MCF 10A (cell line): Measurements from ENCODE around the gene CARS1. TPM values are rescaled to one million over a fixed set of nuclear protein-coding genes. Genes with fewer than 3 reads are reported as not detected.

Experiments
- BruUV-seq: library from RNA; stranded (reverse); fragments of 400-500 nt; replicated peaks from 2 replicates; lab custom pipeline; 2021; lab: Mats Ljungman, UMichigan
- CTCF ChIA-PET: fragments of 300-600 bp; sonication (Branson Sonifier 250); formaldehyde crosslinking; extraction: SDS; loops from one replicate; lab custom pipeline; 2021; ENCODE audit warnings: antibody characterized with exemption, inconsistent platforms; lab: Yijun Ruan, JAX
- POLR2A ChIA-PET: fragments of 300-600, 350-650 bp; sonication (Branson Sonifier 250); formaldehyde crosslinking; extraction: SDS; loops from one replicate; lab custom pipeline; 2020; ENCODE audit warnings: antibody characterized with exemption, inconsistent platforms; lab: Yijun Ruan, JAX
- DNase-seq: peaks from one replicate; pipeline ENCODE4 v3.0.0-alpha.2; 2018; ENCODE audit not compliant: unreplicated experiment
- H3K27ac Mint-ChIP-seq: one replicate; pipeline ENCODE4 v1.8.0; 2022; ENCODE audit warnings: mild to moderate bottlenecking, low read depth, mixed read lengths; ENCODE audit not compliant: unreplicated experiment
- H3K27me3 Mint-ChIP-seq: one replicate; pipeline ENCODE4 v1.8.0; 2022; ENCODE audit warnings: mixed read lengths; ENCODE audit not compliant: insufficient read depth, unreplicated experiment
- H3K36me3 Mint-ChIP-seq: one replicate; pipeline ENCODE4 v1.8.0; 2022; ENCODE audit warnings: mild to moderate bottlenecking, moderate library complexity, mixed read lengths; ENCODE audit not compliant: insufficient read depth, unreplicated experiment
- H3K4me1 Mint-ChIP-seq: one replicate; pipeline ENCODE4 v1.8.0; 2022; ENCODE audit warnings: mixed read lengths; ENCODE audit not compliant: insufficient read depth, unreplicated experiment
- H3K4me3 Mint-ChIP-seq: one replicate; pipeline ENCODE4 v1.8.0; 2022; ENCODE audit warnings: mild to moderate bottlenecking, moderate library complexity, mixed read lengths; ENCODE audit not compliant: unreplicated experiment
- H3K9me3 Mint-ChIP-seq: one replicate; pipeline ENCODE4 v1.8.0; 2022; ENCODE audit warnings: mixed read lengths; ENCODE audit not compliant: unreplicated experiment
- CTCF ChIP-seq: fragments of 200-600 bp; IDR thresholded peaks from one replicate; pipeline ENCODE4 v1.8.0; 2022; ENCODE audit warnings: antibody characterized with exemption, mild to moderate bottlenecking; ENCODE audit not compliant: unreplicated experiment
- intact Hi-C: fragments of 100-400 bp; cut with micrococcal nuclease; formaldehyde crosslinking; loops from 2 replicates; pipeline ENCODE4 v1.14.1; 2022
- total RNA-seq: library from RNA; stranded (reverse); gene quantifications from 2 replicates; pipeline ENCODE4 v1.2.3, GENCODE V29; 2022

The CARS1 gene
- total RNA-seq, 1 experiment from 2014 or later: 150 TPM

DNA sequence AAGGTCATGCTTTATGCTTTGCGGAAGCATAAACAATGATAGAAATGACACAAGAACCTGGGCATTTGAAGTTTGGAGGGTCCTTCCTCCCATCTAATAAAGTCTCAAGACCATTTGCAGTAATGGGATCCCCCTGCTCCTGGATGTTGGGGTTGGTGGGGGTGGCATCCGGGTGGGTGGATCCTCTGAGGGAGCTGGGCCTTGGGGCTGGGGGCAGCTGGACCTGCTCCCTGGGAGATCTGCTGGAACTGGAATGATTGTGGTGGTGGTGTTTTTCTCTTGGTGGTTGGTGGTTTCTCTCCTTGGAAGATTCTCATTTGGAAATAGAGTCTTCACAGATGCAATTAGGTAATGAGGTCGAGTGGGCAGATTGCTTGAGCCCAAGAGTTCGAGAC is 62.9 kb downstream of the CARS1 start:
- no peak for DNase-seq
- intact Hi-C loops: loop anchor here (5.0 kb wide), 1 partner anchor 62 kb away; no protein-coding TSS in a partner anchor
- H3K36me3 Mint-ChIP-seq: peaks cover 6% of the 10 kb centered on the region
- no TSS peak for BruUV-seq
- no peak for TF ChIP-seq CTCF
- CTCF ChIA-PET: interaction anchor here (1.2 kb wide), 1 partner anchor 9 kb away, joined by 3 read pairs; no protein-coding TSS in a partner anchor
- H3K4me3 Mint-ChIP-seq: no peak overlapping the region
- H3K9me3 Mint-ChIP-seq: no peaks in the 10 kb centered on the region
- H3K27ac Mint-ChIP-seq: no peak overlapping the region
- H3K27me3 Mint-ChIP-seq: no peaks in the 10 kb centered on the region
- POLR2A ChIA-PET: interaction anchor here (1.1 kb wide), 1 partner anchor 10 kb away, joined by 3 read pairs; no protein-coding TSS in a partner anchor
- peaks cover 6% of the 10 kb centered on the region for H3K4me1 Mint-ChIP-seq

- Mint-ChIP-seq H3K4me3 (peak overlapping the region; percentile 96), H3K9me3 (no peaks in the 10 kb centered on the region), H3K27me3 (no peaks in the 10 kb centered on the region), H3K4me1 (peaks cover 18% of the 10 kb centered on the region), H3K36me3 (peaks cover 7% of the 10 kb centered on the region), H3K27ac (peak overlapping the region; percentile 99)
- ChIA-PET POLR2A (interaction anchor here (0.5 to 5.6 kb wide), 4 partner anchors 9 to 1437 kb away, joined by 3 to 161 read pairs (median 6); no protein-coding TSS in a partner anchor), CTCF (no interaction called here)
- no TSS peak for BruUV-seq
- intact Hi-C loops: loop anchor here (5.0 kb wide), 1 partner anchor 61 kb away; no protein-coding TSS in a partner anchor
- DNase-seq: no peak
- TF ChIP-seq CTCF: no peak
These were observed 64.3 kb downstream of the CARS1 start for GRCh38 chr11:2992997-2993325.

- TF ChIP-seq CTCF: no peak
- POLR2A ChIA-PET: interaction anchor here (0.5 to 5.6 kb wide), 13 partner anchors 9 to 592 kb away, joined by 3 to 161 read pairs (median 4); partner anchors contain the start of genes PHLDA2 and TSSC4
- Mint-ChIP-seq H3K9me3 (no peaks in the 10 kb centered on the region), H3K4me1 (peaks cover 21% of the 10 kb centered on the region), H3K36me3 (peaks cover 12% of the 10 kb centered on the region), H3K4me3 (peak within 1 kb of the TSS; percentile 96), H3K27ac (peak within 1 kb of the TSS; percentile 99), H3K27me3 (no peaks in the 10 kb centered on the region)
- CTCF ChIA-PET: interaction anchor here (0.7 kb wide), 1 partner anchor 9 kb away, joined by 5 read pairs; no protein-coding TSS in a partner anchor
- no TSS peak for BruUV-seq
- DNase-seq: peak; percentile 97
- intact Hi-C loops: loop anchor here (5.0 kb wide), 1 partner anchor 60 kb away; no protein-coding TSS in a partner anchor
These were observed 64.8 kb downstream of the CARS1 start, which contains the start of gene NAP1L4 for GRCh38 chr11:2992234-2992996. Gene NAP1L4 (minus strand): TSS chr11:2992329. CDS start chr11:2979220, 13,109 bp downstream.
